Endothelial cell of umbilical vein (primary cell): Measurements from ENCODE around the gene MTFR1L. TPM values are rescaled to one million over a fixed set of nuclear protein-coding genes. Genes with fewer than 3 reads are reported as not detected.

Experiments
- BruUV-seq: library from RNA; stranded (reverse); fragments of 400-500 nt; replicated peaks from 2 replicates; lab custom pipeline; 2021; lab: Mats Ljungman, UMichigan
- CTCF ChIA-PET: fragments of 300-600, 350-600 bp; sonication (Branson Sonifier 250); formaldehyde crosslinking; loops from one replicate; lab custom pipeline; 2021; ENCODE audit warnings: antibody characterized with exemption, inconsistent platforms; lab: Charles Lee
- POLR2A ChIA-PET: fragments of 300-600, 350-600 bp; sonication (Branson Sonifier 250); formaldehyde crosslinking; loops from one replicate; lab custom pipeline; 2021; ENCODE audit warnings: antibody characterized with exemption, inconsistent platforms; lab: Charles Lee
- DNase-seq: peaks from one replicate; pipeline ENCODE4 v3.0.0-alpha.2; 2011; ENCODE audit warnings: low read depth, low spot score
- FAIRE-seq: peaks from 2 replicates; lab custom pipeline; 2011; peaks lifted over from hg19 to GRCh38; lab: Jason Lieb, UNC
- H2AFZ ChIP-seq: 2 replicates; pipeline ENCODE4 v1.6.0; 2012; ENCODE audit warnings: low read depth, low read length, control low read depth, inconsistent platforms
- H3K27ac ChIP-seq: 2 replicates; pipeline ENCODE4 v1.5.1; 2011; ENCODE audit warnings: low read depth, mild to moderate bottlenecking, control low read depth, low read length, moderate library complexity; ENCODE audit not compliant: insufficient read depth
- H3K27me3 ChIP-seq, 2 experiments: 2 replicates each; pipeline versions ENCODE4 v1.6.0 to v1.6.1; 2011; ENCODE audit warnings: low read length in 2 of 2, mixed read lengths in 1 of 2; ENCODE audit not compliant: control insufficient read depth in 2 of 2, insufficient read depth in 2 of 2
- H3K36me3 ChIP-seq, 2 experiments: 2 replicates in 1 of 2; 3 replicates in 1 of 2; pipeline ENCODE4 v1.5.1; 2011; ENCODE audit warnings: low read length in 2 of 2, mild to moderate bottlenecking in 1 of 2, moderate library complexity in 1 of 2; ENCODE audit not compliant: control insufficient read depth in 2 of 2, insufficient read depth in 2 of 2; ENCODE audit errors: extremely low read depth in 1 of 2
- H3K4me1 ChIP-seq: 3 replicates; pipeline ENCODE4 v1.5.1; 2011; ENCODE audit warnings: mild to moderate bottlenecking, low read length; ENCODE audit not compliant: control insufficient read depth, insufficient read depth; ENCODE audit errors: extremely low read depth
- H3K4me2 ChIP-seq: 2 replicates; pipeline ENCODE4 v1.6.1; 2011; ENCODE audit warnings: low read length, control low read depth, mixed read lengths; ENCODE audit not compliant: insufficient read depth
- H3K4me3 ChIP-seq, 3 experiments: fragments of 200-600 bp in 1 of 3; sonication (generic), shearing (Covaris generic) in 1 of 3; replicated peaks in 1 of 3; 2 replicates each; pipeline ENCODE4 v1.5.1; 2011 to 2016; ENCODE audit warnings: control low read depth in 3 of 3, low read length in 3 of 3, mild to moderate bottlenecking in 2 of 3, inconsistent platforms in 1 of 3, low read depth in 1 of 3, moderate library complexity in 1 of 3; ENCODE audit not compliant: insufficient read depth in 1 of 3
- H3K79me2 ChIP-seq: 2 replicates; pipeline ENCODE4 v1.6.0; 2012; ENCODE audit warnings: low read length, inconsistent platforms; ENCODE audit not compliant: control insufficient read depth, insufficient read depth
- H3K9ac ChIP-seq: replicated peaks from 2 replicates; pipeline ENCODE3; 2011; ENCODE audit warnings: low read length, control low read depth; ENCODE audit not compliant: insufficient read depth; ENCODE audit errors: extremely low read depth
- H3K9me1 ChIP-seq: replicated peaks from 3 replicates; pipeline ENCODE4 v1.6.0; 2011; ENCODE audit warnings: mild to moderate bottlenecking, low read length; ENCODE audit not compliant: control insufficient read depth, insufficient read depth; ENCODE audit errors: extremely low read depth
- H3K9me3 ChIP-seq: replicated peaks from 2 replicates; pipeline ENCODE4 v1.5.1; 2012; ENCODE audit warnings: low read length, inconsistent platforms; ENCODE audit not compliant: control insufficient read depth, insufficient read depth
- H4K20me1 ChIP-seq: replicated peaks from 2 replicates; pipeline ENCODE3; 2011; ENCODE audit warnings: mild to moderate bottlenecking, low read length; ENCODE audit not compliant: control insufficient read depth, insufficient read depth; ENCODE audit errors: extremely low read depth
- EZH2 ChIP-seq: IDR thresholded peaks from 2 replicates; pipeline ENCODE4 v1.6.1; 2012; ENCODE audit warnings: borderline replicate concordance, low read depth, mild to moderate bottlenecking, moderate library complexity, low read length, inconsistent platforms; ENCODE audit not compliant: severe bottlenecking
- FOS ChIP-seq: IDR thresholded peaks from 2 replicates; pipeline ENCODE4 v1.6.1; 2011; ENCODE audit warnings: mild to moderate bottlenecking, low read length, moderate library complexity, borderline replicate concordance; ENCODE audit not compliant: insufficient read depth
- GATA2 ChIP-seq: IDR thresholded peaks from 2 replicates; pipeline ENCODE4 v1.7.0; 2011; ENCODE audit warnings: low read depth, mild to moderate bottlenecking, moderate library complexity, mixed read lengths, low read length; ENCODE audit not compliant: insufficient read length, insufficient read depth
- JUN ChIP-seq: IDR thresholded peaks from 2 replicates; pipeline ENCODE4 v1.6.1; 2011; ENCODE audit warnings: borderline replicate concordance, low read depth; ENCODE audit not compliant: insufficient read length, insufficient read depth
- MYC ChIP-seq: IDR thresholded peaks from one replicate; pipeline ENCODE4 v1.6.1; 2011; ENCODE audit warnings: mild to moderate bottlenecking, low read depth, low read length
- POLR2A ChIP-seq: IDR thresholded peaks from 2 replicates; pipeline ENCODE4 v1.6.1; 2012; ENCODE audit warnings: low read depth, mild to moderate bottlenecking, control low read depth, low read length
- POLR2AphosphoS5 ChIP-seq: IDR thresholded peaks from 2 replicates; pipeline ENCODE4 v1.6.1; 2012; ENCODE audit warnings: low read depth, mild to moderate bottlenecking, control low read depth, low read length, moderate library complexity; ENCODE audit not compliant: insufficient read depth
- dilution Hi-C: fragments of 300-500 bp; cut with MboI; formaldehyde crosslinking; loops from one replicate; pipeline ENCODE4 v1.15.0; 2019; ENCODE audit warnings: low sequenced_read_pairs; ENCODE audit not compliant: extremely low pct_ligation_motif_present
- intact Hi-C: fragments of 100-400 bp; cut with micrococcal nuclease; formaldehyde crosslinking; loops from one replicate; pipeline ENCODE4 v1.10.0; 2022
- polyA plus RNA-seq, 4 experiments: library from polyadenylated mRNA; depleted of rRNA in 3 of 4; stranded (reverse) in 3 of 4; unstranded in 1 of 4; fragments of >200 nt; gene quantifications; 2 replicates each; pipeline versions ENCODE4 v1.2.1 to v1.2.3, GENCODE V29; 2011 to 2012; ENCODE audit warnings: missing spikeins in 1 of 4
- total RNA-seq: library from RNA; stranded (reverse); gene quantifications from 2 replicates; pipeline ENCODE4 v1.2.3, GENCODE V29; 2021
- TF ChIP-seq, protein P1 (sequence below), 2 donors: IDR thresholded peaks; 1 replicate in 1 of 2; 2 replicates in 1 of 2; pipeline ENCODE4 v1.5.1; 2011; ENCODE audit warnings: low read length in 2 of 2, mild to moderate bottlenecking in 2 of 2, moderate library complexity in 2 of 2, control low read depth in 1 of 2, inconsistent platforms in 1 of 2, low read depth in 1 of 2; ENCODE audit not compliant: insufficient read depth in 1 of 2; ENCODE audit errors: extremely low read depth in 1 of 2

Gene MTFR1L
- total and polyA plus RNA-seq, 2 donors (not counting 3 experiments of a cell fraction or from before 2014, with no cell fraction given): 34.8 to 45.5 TPM

GRCh38 chr1:25834894-25835293 is 15.1 kb downstream of the MTFR1L start:
- no TSS peak for BruUV-seq
- no peaks in the 10 kb centered on the region for H4K20me1 ChIP-seq
- H3K36me3 ChIP-seq: peaks cover 11 to 13% of the 10 kb centered on the region in 2 experiments
- POLR2A ChIA-PET: no interaction called here
- no peaks in the 10 kb centered on the region for H3K9me1 ChIP-seq
- no peak overlapping the region for H3K9ac ChIP-seq
- FAIRE-seq (no peak), DNase-seq (no peak)
- H3K79me2 ChIP-seq: no peaks in the 10 kb centered on the region
- TF ChIP-seq JUN: no peak
- TF ChIP-seq GATA2: no peak
- TF ChIP-seq, protein P1, sequence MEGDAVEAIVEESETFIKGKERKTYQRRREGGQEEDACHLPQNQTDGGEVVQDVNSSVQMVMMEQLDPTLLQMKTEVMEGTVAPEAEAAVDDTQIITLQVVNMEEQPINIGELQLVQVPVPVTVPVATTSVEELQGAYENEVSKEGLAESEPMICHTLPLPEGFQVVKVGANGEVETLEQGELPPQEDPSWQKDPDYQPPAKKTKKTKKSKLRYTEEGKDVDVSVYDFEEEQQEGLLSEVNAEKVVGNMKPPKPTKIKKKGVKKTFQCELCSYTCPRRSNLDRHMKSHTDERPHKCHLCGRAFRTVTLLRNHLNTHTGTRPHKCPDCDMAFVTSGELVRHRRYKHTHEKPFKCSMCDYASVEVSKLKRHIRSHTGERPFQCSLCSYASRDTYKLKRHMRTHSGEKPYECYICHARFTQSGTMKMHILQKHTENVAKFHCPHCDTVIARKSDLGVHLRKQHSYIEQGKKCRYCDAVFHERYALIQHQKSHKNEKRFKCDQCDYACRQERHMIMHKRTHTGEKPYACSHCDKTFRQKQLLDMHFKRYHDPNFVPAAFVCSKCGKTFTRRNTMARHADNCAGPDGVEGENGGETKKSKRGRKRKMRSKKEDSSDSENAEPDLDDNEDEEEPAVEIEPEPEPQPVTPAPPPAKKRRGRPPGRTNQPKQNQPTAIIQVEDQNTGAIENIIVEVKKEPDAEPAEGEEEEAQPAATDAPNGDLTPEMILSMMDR (IDR thresholded peaks at IDR 0.05; ENCODE audit: extremely low read depth in 1 of 2, insufficient read depth in 1 of 2, low read depth in 1 of 2, low read length in 2 of 2): no peak
- no peak for TF ChIP-seq POLR2AphosphoS5
- intact Hi-C loops: no loop called here
- dilution Hi-C loops: no loop called here
- peaks cover 5% of the 10 kb centered on the region for H3K4me1 ChIP-seq
- no peak overlapping the region for H2AFZ ChIP-seq
- H3K27me3 ChIP-seq: no peaks in the 10 kb centered on the region
- no peak overlapping the region for H3K27ac ChIP-seq
- no peaks in the 10 kb centered on the region for H3K9me3 ChIP-seq
- H3K4me3 ChIP-seq: no peak overlapping the region
- CTCF ChIA-PET: interaction anchor here (1.0 to 1.2 kb wide), 3 partner anchors 11 to 62 kb away, joined by 3 to 7 read pairs (median 3); no protein-coding TSS in a partner anchor
- no peak overlapping the region for H3K4me2 ChIP-seq

DNA sequence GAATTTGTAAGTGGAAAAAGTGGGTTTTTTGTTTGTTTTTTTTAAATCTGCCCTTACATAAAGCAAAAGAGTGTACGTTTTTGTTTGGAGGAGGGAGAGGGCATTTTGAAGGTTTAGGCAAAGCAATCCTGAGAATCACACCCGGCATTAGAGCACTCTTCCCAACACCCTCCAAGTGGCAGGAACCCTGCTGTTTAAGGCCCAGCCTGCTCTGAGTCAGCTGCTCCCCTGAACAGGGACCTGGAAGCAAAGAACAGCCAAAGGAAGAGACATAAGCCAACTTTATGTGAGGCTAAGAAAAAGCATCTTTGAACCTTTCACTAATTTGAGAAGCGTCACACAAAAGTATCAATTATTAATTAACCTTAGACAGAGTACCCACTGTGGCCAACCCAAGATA is 16.9 kb downstream of the MTFR1L start:
- Histone ChIP-seq H3K4me3 (no peak overlapping the region), H3K9me3 (no peaks in the 10 kb centered on the region), H3K36me3 (peaks cover 7% of the 10 kb centered on the region in 2 experiments), H3K79me2 (no peaks in the 10 kb centered on the region), H3K27ac (no peak overlapping the region), H3K9ac (no peak overlapping the region), H2AFZ (no peak overlapping the region), H3K4me1 (peaks cover 2% of the 10 kb centered on the region), H3K9me1 (no peaks in the 10 kb centered on the region), H4K20me1 (no peaks in the 10 kb centered on the region), H3K4me2 (no peak overlapping the region), H3K27me3 (no peaks in the 10 kb centered on the region)
- intact Hi-C loops: loop anchor here (1.0 kb wide), 1 partner anchor 162 kb away; the partner anchor contains the start of gene PAFAH2
- BruUV-seq: no TSS peak
- ChIA-PET POLR2A (interaction anchor here (1.5 kb wide), 1 partner anchor 161 kb away, joined by 5 read pairs; the partner anchor contains the start of gene PAFAH2), CTCF (interaction anchor here (0.6 to 1.5 kb wide), 12 partner anchors 9 to 162 kb away, joined by 3 to 8 read pairs (median 3); partner anchors contain the start of genes MTFR1L, PAFAH2 and PAQR7)
- TF ChIP-seq POLR2A (no peak), EZH2 (no peak), FOS (no peak), GATA2 (no peak), MYC (no peak), POLR2AphosphoS5 (no peak)
- TF ChIP-seq, protein P1 (IDR thresholded peaks at IDR 0.05; ENCODE audit: extremely low read depth in 1 of 2, insufficient read depth in 1 of 2, low read depth in 1 of 2, low read length in 2 of 2): no peak
- dilution Hi-C loops: no loop called here
- DNase-seq: no peak
- no peak for FAIRE-seq
